AG10803 (cell line): ENCODE results near the gene DPCD.

Experiments
- DNase-seq: peaks from one replicate; pipeline ENCODE4 v3.0.0; 2010; ENCODE audit warnings: low read depth
- H3K4me3 ChIP-seq: 2 replicates; pipeline ENCODE4 v1.5.1; 2011; ENCODE audit warnings: mild to moderate bottlenecking, low read length, control low read depth
- CTCF ChIP-seq: conservative IDR thresholded peaks from 2 replicates; pipeline ENCODE4 v1.5.1; 2011; ENCODE audit warnings: mild to moderate bottlenecking, low read length, control low read depth, inconsistent platforms

Gene DPCD

DNA sequence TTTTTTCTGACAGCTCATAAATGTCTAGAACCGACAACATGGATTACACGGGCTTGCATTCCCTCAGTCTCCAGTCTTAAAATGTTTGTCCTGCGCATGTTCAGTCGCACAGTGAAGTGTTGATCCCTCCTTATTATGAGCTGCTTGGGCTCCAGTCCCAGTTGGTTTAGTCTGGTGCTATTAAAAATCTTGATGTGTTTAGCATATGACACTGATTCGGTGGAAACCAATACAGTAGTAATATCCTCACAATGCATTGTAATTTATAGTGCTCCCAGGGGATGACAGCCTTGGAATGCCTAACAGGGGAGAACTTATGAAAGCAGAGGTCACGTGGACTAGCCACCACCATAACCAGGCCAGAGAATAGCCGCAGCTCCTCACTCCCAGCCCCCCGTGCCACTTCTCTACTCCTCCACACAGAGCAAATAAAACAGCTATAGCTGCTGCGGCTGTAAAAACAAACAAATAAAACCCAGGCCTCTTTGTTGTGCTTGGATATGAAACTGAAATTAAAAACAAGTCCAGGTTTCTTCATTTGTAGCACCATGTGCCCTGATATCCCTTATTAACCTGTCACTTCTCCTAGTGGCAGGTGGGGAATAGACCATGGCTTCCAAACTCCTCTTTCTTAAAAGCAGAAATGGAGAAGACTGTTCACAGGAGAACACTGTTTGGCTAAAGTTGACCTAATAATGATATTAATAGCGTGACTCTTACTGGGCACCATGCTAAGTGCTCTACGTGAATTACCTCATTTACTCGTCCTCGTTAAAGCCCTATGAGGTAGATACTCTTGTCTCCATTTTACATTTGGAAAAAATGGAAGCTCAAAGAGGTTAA lies 7.7 kb downstream of the DPCD start:
- TF ChIP-seq CTCF: no peak
- H3K4me3 ChIP-seq: no peak overlapping the region
- DNase-seq: peak; percentile 64

GRCh38 chr10:101597091-101597900 lies 9.2 kb downstream of the DPCD start:
- no peak for DNase-seq
- H3K4me3 ChIP-seq: no peak overlapping the region
- TF ChIP-seq CTCF: no peak

DNA sequence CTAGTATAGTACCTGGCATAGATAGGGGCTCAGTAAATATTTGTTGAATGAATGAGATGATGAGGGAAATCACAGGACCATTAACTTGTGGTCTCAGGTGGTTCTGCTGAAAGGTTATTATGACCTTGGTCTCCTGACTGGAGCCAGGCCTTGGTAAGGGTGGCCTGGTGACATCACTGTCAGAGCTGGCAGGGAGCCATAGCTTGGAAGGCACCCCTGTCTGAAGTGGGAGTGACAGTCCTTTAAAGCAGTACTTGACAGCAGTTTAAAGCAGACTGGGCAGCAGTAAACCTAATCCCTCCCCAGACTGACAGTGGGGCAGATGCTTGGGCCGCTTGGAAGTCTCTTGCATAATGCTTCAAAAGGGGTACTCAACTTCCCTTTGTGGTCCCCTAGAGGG lies 13.4 kb downstream of the DPCD start:
- TF ChIP-seq CTCF: no peak
- DNase-seq: no peak
- H3K4me3 ChIP-seq: no peak overlapping the region

GRCh38 chr10:101602761-101603398 lies 14.8 kb downstream of the DPCD start:
- no peak overlapping the region for H3K4me3 ChIP-seq
- peak; percentile 79 for TF ChIP-seq CTCF
- DNase-seq: peak; percentile 63

- no peak overlapping the region for H3K4me3 ChIP-seq
- TF ChIP-seq CTCF: no peak
- no peak for DNase-seq
Observed at GRCh38 chr10:101607124-101607523, 19.0 kb downstream of the DPCD start.

DNA sequence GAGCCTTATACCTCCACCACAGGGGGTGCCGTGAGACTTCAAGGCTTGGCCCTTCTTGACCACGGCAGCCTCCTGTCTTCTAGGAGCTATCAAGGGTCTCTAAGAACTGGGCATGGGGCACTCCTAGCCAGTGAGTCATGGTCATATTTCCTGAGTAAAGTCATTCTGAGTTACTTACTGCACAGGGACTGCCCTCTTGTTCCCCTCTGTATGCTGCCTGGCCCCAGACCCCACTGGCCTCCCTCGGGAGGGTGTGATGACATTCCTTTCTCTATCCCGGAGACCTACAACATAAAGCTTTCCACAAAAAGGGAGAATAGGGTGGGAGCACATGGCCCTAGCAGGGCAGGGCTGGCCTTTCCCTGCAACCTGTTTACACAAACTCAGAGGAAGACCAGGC lies 21.4 kb downstream of the DPCD start:
- TF ChIP-seq CTCF: no peak
- no peak for DNase-seq
- H3K4me3 ChIP-seq: no peak overlapping the region
